H1 (cell line): ENCODE data around the gene TAF3.

Experiments used
- BRCA1 ChIP-seq: IDR thresholded peaks from 2 replicates; pipeline ENCODE4 v1.6.1; 2012; ENCODE audit warnings: low read depth, low read length, improper control_type of control experiment
- EP300 ChIP-seq, 2 experiments: IDR thresholded peaks; 1 replicate in 1 of 2; 2 replicates in 1 of 2; pipeline ENCODE4 v1.6.1; 2011 to 2012; ENCODE audit warnings: low read depth in 2 of 2, low read length in 2 of 2, mild to moderate bottlenecking in 2 of 2, borderline replicate concordance in 1 of 2, inconsistent platforms in 1 of 2, moderate library complexity in 1 of 2
- GTF2F1 ChIP-seq: IDR thresholded peaks from 2 replicates; pipeline ENCODE4 v1.6.1; 2012; ENCODE audit warnings: low read depth, low read length, improper control_type of control experiment, borderline replicate concordance
- POLR2A ChIP-seq, 2 experiments: IDR thresholded peaks; 1 replicate in 1 of 2; 2 replicates in 1 of 2; pipeline ENCODE4 v1.6.1; 2011; ENCODE audit warnings: low read depth in 2 of 2, low read length in 2 of 2, mild to moderate bottlenecking in 2 of 2; ENCODE audit errors: control extremely low read depth in 1 of 2
- TEAD4 ChIP-seq: IDR thresholded peaks from 2 replicates; pipeline ENCODE4 v1.6.1; 2012; ENCODE audit warnings: low read depth, low read length, inconsistent platforms, mixed read lengths

- TF ChIP-seq EP300 (IDR thresholded peaks at IDR 0.05; ENCODE audit: borderline replicate concordance in 1 of 2, low read depth in 2 of 2, low read length in 2 of 2), result no peak
- TF ChIP-seq POLR2A (IDR thresholded peaks at IDR 0.05; ENCODE audit: control extremely low read depth in 1 of 2, low read depth in 2 of 2, low read length in 2 of 2), result no peak
- no peak for TF ChIP-seq TEAD4
- no peak for TF ChIP-seq GTF2F1
- TF ChIP-seq BRCA1, result no peak
Observed at GRCh38 chr10:8013006-8013405, 194.7 kb downstream of the TAF3 start.
